ENCODE measurements around the gene MFGE8. TPM values are rescaled to one million over a fixed set of nuclear protein-coding genes. Genes with fewer than 3 reads are reported as not detected.

MFGE8 gene
- total and polyA plus RNA-seq, 4 donors = 78.6 to 135 (median 96.1) TPM

- no peak overlapping the region for H3K27ac ChIP-seq (ENCODE audit: low read depth in 1 of 2, low read length in 1 of 2)
- no peak for ATAC-seq (ENCODE audit: insufficient read depth, low FRiP score)
These were observed 2.2 kb upstream of the MFGE8 start for GRCh38 chr15:88915354-88915753.

GRCh38 chr15:88913850-88914169 lies 631 bp upstream of the MFGE8 start:
- no peak overlapping the region for H3K27ac ChIP-seq (ENCODE audit: low read depth in 1 of 2, low read length in 1 of 2)
- H3K4me1 ChIP-seq (ENCODE audit: control insufficient read depth in 5 of 5, insufficient read depth in 5 of 5, low read length in 5 of 5) = peaks cover 0 to 12% (median 8%) of the 10 kb centered on the region in 5 donors
- H3K9ac ChIP-seq (ENCODE audit: insufficient read depth in 1 of 2, low read length in 2 of 2) = no peak overlapping the region
- 67 to 73% methylated on average over 4 of the region's 4 CpGs for WGBS, 2 donors
- no peaks in the 10 kb centered on the region for H3K9me3 ChIP-seq (ENCODE audit: control insufficient read depth in 4 of 4, insufficient read depth in 3 of 4, low read length in 3 of 4)
- peaks cover 0 to 9% (median 8%) of the 10 kb centered on the region in 4 donors for H3K36me3 ChIP-seq (ENCODE audit: control insufficient read depth in 4 of 4, insufficient read depth in 4 of 4, low read length in 4 of 4)
- DNase-seq (no peak), ATAC-seq (ENCODE audit: insufficient read depth, low FRiP score) (no peak)
- H3K27me3 ChIP-seq (ENCODE audit: control insufficient read depth in 3 of 3, insufficient read depth in 3 of 3, low read length in 2 of 3) = no peaks in the 10 kb centered on the region
- H3K4me3 ChIP-seq = no peak overlapping the region
- TF ChIP-seq, protein P1, sequence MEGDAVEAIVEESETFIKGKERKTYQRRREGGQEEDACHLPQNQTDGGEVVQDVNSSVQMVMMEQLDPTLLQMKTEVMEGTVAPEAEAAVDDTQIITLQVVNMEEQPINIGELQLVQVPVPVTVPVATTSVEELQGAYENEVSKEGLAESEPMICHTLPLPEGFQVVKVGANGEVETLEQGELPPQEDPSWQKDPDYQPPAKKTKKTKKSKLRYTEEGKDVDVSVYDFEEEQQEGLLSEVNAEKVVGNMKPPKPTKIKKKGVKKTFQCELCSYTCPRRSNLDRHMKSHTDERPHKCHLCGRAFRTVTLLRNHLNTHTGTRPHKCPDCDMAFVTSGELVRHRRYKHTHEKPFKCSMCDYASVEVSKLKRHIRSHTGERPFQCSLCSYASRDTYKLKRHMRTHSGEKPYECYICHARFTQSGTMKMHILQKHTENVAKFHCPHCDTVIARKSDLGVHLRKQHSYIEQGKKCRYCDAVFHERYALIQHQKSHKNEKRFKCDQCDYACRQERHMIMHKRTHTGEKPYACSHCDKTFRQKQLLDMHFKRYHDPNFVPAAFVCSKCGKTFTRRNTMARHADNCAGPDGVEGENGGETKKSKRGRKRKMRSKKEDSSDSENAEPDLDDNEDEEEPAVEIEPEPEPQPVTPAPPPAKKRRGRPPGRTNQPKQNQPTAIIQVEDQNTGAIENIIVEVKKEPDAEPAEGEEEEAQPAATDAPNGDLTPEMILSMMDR (IDR thresholded peaks at IDR 0.05; ENCODE audit: control extremely low read depth, extremely low read depth) = no peak

More at GRCh38 chr15:88915354-88915753, 2.2 kb upstream of the MFGE8 start:
- no peaks in the 10 kb centered on the region for H3K27me3 ChIP-seq (ENCODE audit: control insufficient read depth in 3 of 3, insufficient read depth in 3 of 3, low read length in 2 of 3)
- DNase-seq = no peak
- H3K36me3 ChIP-seq (ENCODE audit: control insufficient read depth in 4 of 4, insufficient read depth in 4 of 4, low read length in 4 of 4) = peaks cover 0 to 2% (median 0%) of the 10 kb centered on the region in 4 donors
- WGBS, 2 donors = 94 to 96% methylated on average over 10 of the region's 10 CpGs
- H3K4me1 ChIP-seq (ENCODE audit: control insufficient read depth in 5 of 5, insufficient read depth in 5 of 5, low read length in 5 of 5) = peaks cover 0 to 11% (median 6%) of the 10 kb centered on the region in 5 donors
- TF ChIP-seq, protein P1 (IDR thresholded peaks at IDR 0.05; ENCODE audit: control extremely low read depth, extremely low read depth) = no peak
- H3K9me3 ChIP-seq (ENCODE audit: control insufficient read depth in 4 of 4, insufficient read depth in 3 of 4, low read length in 3 of 4) = no peaks in the 10 kb centered on the region
- H3K4me3 ChIP-seq = no peak overlapping the region
- no peak overlapping the region for H3K9ac ChIP-seq (ENCODE audit: insufficient read depth in 1 of 2, low read length in 2 of 2)

DNA sequence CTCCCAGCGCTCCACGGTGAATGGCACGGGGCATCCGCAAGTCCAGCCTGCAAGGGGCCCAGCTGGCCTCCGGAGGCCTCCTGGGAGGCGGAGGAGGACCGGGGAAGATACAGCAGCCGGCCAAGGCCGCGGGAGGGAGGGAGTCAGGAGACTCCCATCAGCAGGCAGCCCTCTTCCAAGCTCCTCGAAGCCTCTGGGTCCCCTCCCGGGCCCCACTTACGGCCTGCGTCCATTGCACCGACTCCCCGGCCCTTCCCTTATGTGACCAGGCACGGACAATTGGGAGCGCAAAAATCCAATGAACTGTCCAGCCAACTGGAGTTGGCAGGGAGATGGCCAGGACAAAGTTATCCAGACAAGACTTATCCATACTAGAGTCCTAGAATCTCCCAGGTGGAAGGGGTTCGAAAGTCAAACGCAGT lies 668 bp downstream of the MFGE8 start:
- peaks cover 0 to 12% (median 7%) of the 10 kb centered on the region in 5 donors for H3K4me1 ChIP-seq (ENCODE audit: control insufficient read depth in 5 of 5, insufficient read depth in 5 of 5, low read length in 5 of 5)
- H3K4me3 ChIP-seq = peak overlapping the region; percentile 86
- ATAC-seq (ENCODE audit: insufficient read depth, low FRiP score) (no peak), DNase-seq (peak; percentile 39 to 65 (median 60))
- peak overlapping the region; percentile 68 to 78 for H3K9ac ChIP-seq (ENCODE audit: insufficient read depth in 1 of 2, low read length in 2 of 2)
- H3K27ac ChIP-seq (ENCODE audit: low read depth in 1 of 2, low read length in 1 of 2) = peak overlapping the region; percentile 81 to 84
- H3K27me3 ChIP-seq (ENCODE audit: control insufficient read depth in 3 of 3, insufficient read depth in 3 of 3, low read length in 2 of 3) = no peaks in the 10 kb centered on the region
- TF ChIP-seq, protein P1 (IDR thresholded peaks at IDR 0.05; ENCODE audit: control extremely low read depth, extremely low read depth) = no peak
- 12 to 16% methylated on average over 20 of the region's 20 CpGs for WGBS, 2 donors
- H3K9me3 ChIP-seq (ENCODE audit: control insufficient read depth in 4 of 4, insufficient read depth in 3 of 4, low read length in 3 of 4) = no peaks in the 10 kb centered on the region
- peaks cover 0 to 17% (median 11%) of the 10 kb centered on the region in 4 donors for H3K36me3 ChIP-seq (ENCODE audit: control insufficient read depth in 4 of 4, insufficient read depth in 4 of 4, low read length in 4 of 4)

DNA sequence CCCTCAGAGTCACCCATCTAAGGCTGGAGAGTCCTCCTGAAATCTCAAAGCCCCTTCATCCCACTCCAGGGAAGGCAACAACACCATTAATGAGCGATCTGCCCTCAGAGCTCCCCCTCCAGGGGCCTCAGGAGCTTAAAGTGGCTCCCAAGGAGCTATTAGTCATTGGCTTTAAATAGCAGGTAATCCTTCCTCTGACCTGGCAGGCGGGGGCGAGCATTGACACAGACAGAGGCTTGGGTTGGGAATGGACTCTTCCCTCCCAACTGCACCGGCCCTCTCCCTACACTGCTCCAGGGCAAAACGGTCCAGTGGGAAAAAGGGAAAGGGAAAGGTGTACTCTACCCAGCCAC lies 1.4 kb downstream of the MFGE8 start:
- H3K27ac ChIP-seq (ENCODE audit: low read depth in 1 of 2, low read length in 1 of 2) = peak overlapping the region; percentile 51 to 84
- 64 to 79% methylated on average over 5 of the region's 5 CpGs for WGBS, 2 donors
- no peaks in the 10 kb centered on the region for H3K9me3 ChIP-seq (ENCODE audit: control insufficient read depth in 4 of 4, insufficient read depth in 3 of 4, low read length in 3 of 4)
- no peak overlapping the region for H3K4me3 ChIP-seq
- ATAC-seq (ENCODE audit: insufficient read depth, low FRiP score) (peak; percentile 15), DNase-seq (peak; percentile 21 to 44 (median 27))
- H3K36me3 ChIP-seq (ENCODE audit: control insufficient read depth in 4 of 4, insufficient read depth in 4 of 4, low read length in 4 of 4) = peaks cover 0 to 18% (median 11%) of the 10 kb centered on the region in 4 donors
- H3K9ac ChIP-seq (ENCODE audit: insufficient read depth in 1 of 2, low read length in 2 of 2) = peak overlapping the region; percentile 68 to 78
- TF ChIP-seq, protein P1 (IDR thresholded peaks at IDR 0.05; ENCODE audit: control extremely low read depth, extremely low read depth) = no peak
- H3K4me1 ChIP-seq (ENCODE audit: control insufficient read depth in 5 of 5, insufficient read depth in 5 of 5, low read length in 5 of 5) = peaks cover 0 to 12% (median 7%) of the 10 kb centered on the region in 5 donors
- H3K27me3 ChIP-seq (ENCODE audit: control insufficient read depth in 3 of 3, insufficient read depth in 3 of 3, low read length in 2 of 3) = no peaks in the 10 kb centered on the region
